MM.1S (cell line): ENCODE data around the gene LZIC.

Experiments
- EZH2 ChIP-seq: fragments of 300-600 bp; sonication (generic); optimal IDR thresholded peaks from 2 replicates; pipeline ENCODE3; 2017; ENCODE audit warnings: low read depth, mild to moderate bottlenecking, antibody characterized with exemption, low read length, mixed read lengths
- EZH2phosphoT487 ChIP-seq: fragments of 300-600 bp; sonication (generic); IDR thresholded peaks from 2 replicates; pipeline ENCODE4 v1.6.1; 2018; ENCODE audit warnings: antibody characterized with exemption, low read length
- TF ChIP-seq, protein P1 (sequence below): fragments of 300-600 bp; sonication (generic); IDR thresholded peaks from 2 replicates; pipeline ENCODE4 v1.5.1; 2016; ENCODE audit warnings: antibody characterized with exemption, low read length, mixed read lengths

DNA sequence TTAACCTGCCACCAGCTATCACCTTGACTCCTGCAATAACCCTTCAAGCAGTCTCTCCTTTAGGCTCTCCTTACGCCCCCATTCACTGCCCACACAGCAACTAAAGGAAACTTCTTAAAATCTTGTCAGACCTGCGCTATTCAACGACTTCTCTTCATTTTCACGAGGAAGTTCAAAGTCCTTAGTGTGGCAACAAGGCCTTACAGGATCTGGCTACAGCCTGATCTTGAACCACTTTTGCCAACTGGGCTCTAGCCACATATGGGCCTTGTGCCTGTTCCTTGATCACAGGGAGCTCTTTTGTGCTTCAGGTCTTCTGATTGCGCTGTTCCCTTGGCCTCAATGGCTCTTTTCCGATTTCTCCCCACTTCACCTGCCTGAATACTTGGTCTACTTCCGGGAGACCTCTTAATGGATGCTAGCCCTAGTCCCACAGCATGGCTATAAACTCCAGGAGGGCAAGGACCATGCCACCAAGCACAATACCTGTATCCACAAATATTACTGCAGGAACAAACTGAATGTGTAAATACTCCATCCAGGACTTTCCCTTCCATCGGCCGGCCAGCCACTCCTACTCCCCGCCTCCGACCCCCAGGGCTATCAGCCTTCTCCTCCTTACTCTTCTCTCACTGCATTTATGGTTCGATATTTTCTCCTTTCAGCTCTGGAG is 30.8 kb downstream of the LZIC start:
- TF ChIP-seq, protein P1, sequence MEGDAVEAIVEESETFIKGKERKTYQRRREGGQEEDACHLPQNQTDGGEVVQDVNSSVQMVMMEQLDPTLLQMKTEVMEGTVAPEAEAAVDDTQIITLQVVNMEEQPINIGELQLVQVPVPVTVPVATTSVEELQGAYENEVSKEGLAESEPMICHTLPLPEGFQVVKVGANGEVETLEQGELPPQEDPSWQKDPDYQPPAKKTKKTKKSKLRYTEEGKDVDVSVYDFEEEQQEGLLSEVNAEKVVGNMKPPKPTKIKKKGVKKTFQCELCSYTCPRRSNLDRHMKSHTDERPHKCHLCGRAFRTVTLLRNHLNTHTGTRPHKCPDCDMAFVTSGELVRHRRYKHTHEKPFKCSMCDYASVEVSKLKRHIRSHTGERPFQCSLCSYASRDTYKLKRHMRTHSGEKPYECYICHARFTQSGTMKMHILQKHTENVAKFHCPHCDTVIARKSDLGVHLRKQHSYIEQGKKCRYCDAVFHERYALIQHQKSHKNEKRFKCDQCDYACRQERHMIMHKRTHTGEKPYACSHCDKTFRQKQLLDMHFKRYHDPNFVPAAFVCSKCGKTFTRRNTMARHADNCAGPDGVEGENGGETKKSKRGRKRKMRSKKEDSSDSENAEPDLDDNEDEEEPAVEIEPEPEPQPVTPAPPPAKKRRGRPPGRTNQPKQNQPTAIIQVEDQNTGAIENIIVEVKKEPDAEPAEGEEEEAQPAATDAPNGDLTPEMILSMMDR: no peak
- no peak for TF ChIP-seq EZH2phosphoT487
- no peak for TF ChIP-seq EZH2
